ENCODE measurements around the gene C2orf78. TPM values are rescaled to one million over a fixed set of nuclear protein-coding genes. Genes with fewer than 3 reads are reported as not detected.

The C2orf78 gene
- total RNA-seq, 1 experiment from 2014 or later, result not detected

DNA sequence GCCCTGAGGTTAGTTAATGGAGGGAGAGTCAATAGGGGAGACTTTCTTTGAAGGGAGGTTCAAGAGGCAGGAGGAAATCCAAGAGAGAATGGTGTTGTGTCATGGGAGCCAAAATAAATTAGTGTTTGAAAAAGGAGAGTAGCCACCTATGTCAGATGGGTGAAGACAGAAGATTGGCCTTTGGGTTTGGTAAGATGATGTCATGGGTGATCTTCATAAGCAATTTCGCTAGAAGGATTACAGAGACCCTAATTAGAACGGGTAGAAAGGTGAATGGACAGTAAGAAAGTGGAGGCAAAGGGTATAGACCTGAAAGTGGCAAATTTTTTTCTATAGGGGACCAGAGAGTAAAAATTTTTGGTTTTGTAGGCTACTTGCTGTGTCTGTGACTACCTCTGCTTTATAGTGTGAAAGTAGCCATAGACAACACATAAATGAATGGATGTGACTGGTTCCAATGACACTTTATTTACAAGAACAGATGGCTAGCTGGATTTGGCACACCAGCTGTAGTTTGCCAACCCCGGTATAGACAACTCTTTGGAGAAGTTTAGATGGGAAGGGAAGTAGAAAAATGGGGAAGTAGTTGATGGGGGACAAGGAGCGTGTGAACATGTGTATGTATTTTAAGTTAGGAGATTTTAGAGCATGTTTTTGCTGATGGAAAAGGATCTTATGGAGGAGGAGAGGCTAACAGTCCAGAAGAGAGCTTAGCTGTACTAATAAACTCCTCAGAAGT is 54.0 kb downstream of the C2orf78 start:
- no peak for DNase-seq (ENCODE audit: low read depth)

- no peak for DNase-seq (ENCODE audit: low read depth)
These were observed 55.0 kb downstream of the C2orf78 start for GRCh38 chr2:73838889-73839534.

GRCh38 chr2:73839653-73840411 is 55.8 kb downstream of the C2orf78 start:
- DNase-seq (ENCODE audit: low read depth), result no peak

GRCh38 chr2:73841912-73842738 is 58.1 kb downstream of the C2orf78 start:
- no peak for DNase-seq (ENCODE audit: low read depth)

DNA sequence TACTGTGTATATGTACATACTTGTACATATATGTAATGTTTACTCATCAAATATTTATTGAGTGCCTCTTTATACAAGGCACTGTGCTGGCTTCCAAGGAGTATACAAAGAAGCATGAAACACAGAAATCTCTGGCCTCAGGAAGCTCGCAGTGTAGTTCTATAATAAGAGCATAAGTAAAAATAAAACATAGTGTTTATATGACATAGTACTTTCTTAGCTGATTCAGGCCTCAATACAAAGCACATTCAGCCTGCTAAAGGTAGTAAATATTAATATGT is 58.7 kb downstream of the C2orf78 start:
- no peak for DNase-seq (ENCODE audit: low read depth)

DNA sequence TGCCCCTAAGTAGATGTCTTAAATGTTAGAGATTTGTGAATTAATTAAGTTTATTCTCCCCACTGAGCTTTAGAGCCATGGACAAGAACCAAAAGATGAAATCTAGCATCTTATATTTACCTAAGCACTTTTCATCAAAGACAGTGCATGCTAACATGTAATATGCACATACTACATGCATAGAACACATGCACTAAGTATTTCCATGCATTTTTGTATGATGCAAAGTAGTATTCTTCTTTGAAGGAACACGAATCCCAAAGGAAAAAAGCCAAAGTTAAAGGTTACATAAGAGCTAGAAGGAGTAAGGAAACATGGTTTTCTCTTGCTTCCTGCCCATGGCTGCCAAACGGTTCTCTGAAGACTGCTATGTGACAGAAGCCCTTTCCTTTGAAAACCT is 60.1 kb downstream of the C2orf78 start:
- no peak for DNase-seq (ENCODE audit: low read depth)

GRCh38 chr2:73850009-73850408 is 66.0 kb downstream of the C2orf78 start:
- DNase-seq (ENCODE audit: low read depth), result no peak

- DNase-seq (ENCODE audit: low read depth), result peak; percentile 13
These were observed 67.3 kb downstream of the C2orf78 start for GRCh38 chr2:73851274-73851673.

GRCh38 chr2:73852020-73852419 is 68.0 kb downstream of the C2orf78 start:
- peak; percentile 95 for DNase-seq (ENCODE audit: low read depth)

DNA sequence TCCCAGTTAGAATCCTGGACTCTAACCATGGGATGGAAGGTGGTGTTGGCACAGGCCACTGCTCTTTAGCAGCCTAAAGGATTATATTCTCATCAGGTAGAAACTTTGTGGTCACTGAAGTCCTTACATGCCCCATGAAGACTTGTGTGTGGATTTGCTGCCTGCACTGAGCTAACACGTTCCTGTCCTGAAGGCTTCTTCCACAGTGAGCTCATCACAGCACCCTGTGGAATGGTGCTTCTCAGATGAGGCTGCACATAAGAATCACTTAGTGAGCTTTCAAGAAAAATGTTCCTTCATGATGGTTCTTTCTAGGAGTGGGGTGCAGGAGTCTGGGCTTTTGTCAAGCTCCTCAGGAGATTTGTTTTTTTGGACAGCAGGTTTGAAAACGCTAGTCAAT is 71.5 kb downstream of the C2orf78 start:
- DNase-seq (ENCODE audit: low read depth), result no peak

DNA sequence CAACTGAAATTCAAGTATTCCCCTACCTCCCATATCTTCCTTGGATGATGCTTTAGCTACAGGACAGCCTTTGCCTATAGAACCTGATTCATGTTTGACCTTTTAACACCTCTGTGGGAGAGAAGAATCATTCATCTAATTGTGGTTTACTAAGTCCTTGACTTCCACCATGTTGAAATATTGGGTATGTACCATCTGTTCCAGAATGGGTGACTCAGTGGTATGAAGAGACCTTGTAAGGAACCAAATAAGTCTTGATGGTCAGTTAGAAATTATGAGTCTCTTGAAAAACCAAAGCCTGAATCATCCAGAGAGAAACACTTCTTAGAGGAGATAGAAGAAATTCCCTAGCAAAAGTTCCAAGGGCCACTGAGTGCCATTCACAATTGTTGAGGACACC is 72.2 kb downstream of the C2orf78 start:
- DNase-seq (ENCODE audit: low read depth), result peak; percentile 91

GRCh38 chr2:73859721-73860586 is 76.0 kb downstream of the C2orf78 start:
- DNase-seq (ENCODE audit: low read depth), result peak; percentile 93

GRCh38 chr2:73862987-73863386 is 79.0 kb downstream of the C2orf78 start:
- peak; percentile 60 for DNase-seq (ENCODE audit: low read depth)

Other genes with a start within 250 kb of the C2orf78 start
- not detected in 2 replicates for gene NAT8, start 141.8 kb upstream of the C2orf78 start, total RNA-seq (2014; rRNA removed; shearing (Covaris generic))
- gene TPRKB, start 46.8 kb upstream of the C2orf78 start, total RNA-seq (2014; rRNA removed; shearing (Covaris generic)), result 94.5 and 97.8 TPM in 2 replicates
- 38.0 and 49.5 TPM in 2 replicates for gene DUSP11, start 4.1 kb upstream of the C2orf78 start, total RNA-seq (2014; rRNA removed; shearing (Covaris generic))
- 41.2 and 52.8 TPM in 2 replicates for gene STAMBP, start 44.8 kb downstream of the C2orf78 start, total RNA-seq (2014; rRNA removed; shearing (Covaris generic))
- not detected in 2 replicates for gene ACTG2, start 108.8 kb downstream of the C2orf78 start, total RNA-seq (2014; rRNA removed; shearing (Covaris generic))
- gene DGUOK, start 142.7 kb downstream of the C2orf78 start, total RNA-seq (2014; rRNA removed; shearing (Covaris generic)), result 89.7 and 92.1 TPM in 2 replicates
- 3.1 and 4.4 TPM in 2 replicates for gene TET3, start 200.7 kb downstream of the C2orf78 start, total RNA-seq (2014; rRNA removed; shearing (Covaris generic))

All from HT1080 (cell line).